Measurements from ENCODE around the gene PARVA. TPM values are rescaled to one million over a fixed set of nuclear protein-coding genes. Genes with fewer than 3 reads are reported as not detected.

The PARVA gene
- total RNA-seq, 1 experiment from 2014 or later = 18.1 TPM

GRCh38 chr11:12441231-12441861 lies 64.0 kb downstream of the PARVA start:
- Histone ChIP-seq H3K79me2 (ENCODE audit: insufficient read depth, low read length) (no peaks in the 10 kb centered on the region), H3K9me3 (ENCODE audit: control insufficient read depth, low read depth, low read length) (no peaks in the 10 kb centered on the region), H3T11ph (ENCODE audit: low read length) (no peak overlapping the region), H3K56ac (ENCODE audit: insufficient read length, low read depth, low read length) (no peak overlapping the region), H3K79me1 (ENCODE audit: insufficient read depth, low read depth, low read length, poor library complexity, severe bottlenecking) (no peaks in the 10 kb centered on the region), H3K23ac (ENCODE audit: insufficient read length, low read depth, low read length) (no peak overlapping the region), H4K91ac (ENCODE audit: insufficient read length, low read depth, low read length) (no peak overlapping the region), H2BK12ac (ENCODE audit: insufficient read length, low read depth, low read length) (no peak overlapping the region), H3K4me1 (ENCODE audit: insufficient read depth, low read length) (peaks cover 7% of the 10 kb centered on the region; the same call in 1 of the 2 replicates), H3K4ac (ENCODE audit: low read depth, low read length) (no peak overlapping the region), H3K9ac (ENCODE audit: extremely low read depth, insufficient read length, low read length) (no peak overlapping the region), H3K23me2 (ENCODE audit: insufficient read length, low read depth, low read length, poor library complexity, severe bottlenecking) (no peaks in the 10 kb centered on the region), H3K14ac (ENCODE audit: insufficient read depth, low read length) (no peak overlapping the region), H3K27ac (ENCODE audit: insufficient read length, low read depth, low read length) (no peak overlapping the region), H3K27me3 (ENCODE audit: insufficient read depth, low read length) (no peaks in the 10 kb centered on the region), H3K4me2 (ENCODE audit: insufficient read depth, insufficient read length, low read length) (no peak overlapping the region), H2AFZ (ENCODE audit: low read length) (no peak overlapping the region), H4K5ac (ENCODE audit: insufficient read length, low read depth, low read length) (no peak overlapping the region), H2BK15ac (ENCODE audit: low read depth, low read length) (no peak overlapping the region), H2AK5ac (ENCODE audit: insufficient read length, low read length) (no peak overlapping the region), H2BK120ac (ENCODE audit: low read depth, low read length, poor library complexity, severe bottlenecking) (no peak overlapping the region), H4K20me1 (ENCODE audit: control insufficient read depth, insufficient read depth, insufficient read length) (no peaks in the 10 kb centered on the region), H2BK20ac (ENCODE audit: low read depth, low read length, poor library complexity, severe bottlenecking) (no peak overlapping the region), H3K18ac (ENCODE audit: insufficient read length, low read depth, low read length) (no peak overlapping the region), H4K8ac (replicated peaks; ENCODE audit: insufficient read length, low read depth, low read length) (no peak overlapping the region), H2BK5ac (ENCODE audit: insufficient read length, low read length) (no peak overlapping the region)
- peaks cover 8 to 9% of the 10 kb centered on the region in 2 experiments; a peak in 4 of 5 replicates for H3K9me3 Mint-ChIP-seq
- peaks cover 7 to 14% of the 10 kb centered on the region in 2 experiments for H3K4me1 Mint-ChIP-seq
- no peaks in the 10 kb centered on the region for H3K27me3 Mint-ChIP-seq (ENCODE audit: low read depth)
- H3K36me3 Mint-ChIP-seq (ENCODE audit: insufficient read depth in 1 of 3, low read depth in 3 of 3) = peaks cover 7 to 9% (median 8%) of the 10 kb centered on the region in 3 experiments; a peak in 5 of 7 replicates
- H3K4me3 Mint-ChIP-seq = no peak overlapping the region
- no peak for TF ChIP-seq CTCF (conservative IDR thresholded peaks at IDR 0.05)
- H3K27ac Mint-ChIP-seq = no peak overlapping the region
- WGBS (ENCODE audit: extremely low coverage, insufficient read length, low lambda C conversion rate) = no CpG with 5 or more reads among the region's 7 CpGs
- no peak for DNase-seq
